Panc1 (cell line): ENCODE results near the gene ACTL7A. TPM values are rescaled to one million over a fixed set of nuclear protein-coding genes. Genes with fewer than 3 reads are reported as not detected.

Source experiments
- ATAC-seq: fragments of 200-7000 bp; cut with Tn5 transposase; 2 replicates; pipeline ENCODE4 v1.9.1; 2020; ENCODE audit warnings: mild to moderate bottlenecking, moderate library complexity
- BruUV-seq: library from RNA; stranded (reverse); fragments of 400-500 nt; replicated peaks from 2 replicates; lab custom pipeline; 2021; lab: Mats Ljungman, UMichigan
- CTCF ChIA-PET: fragments of 300-600 bp; sonication (Branson Sonifier 250); formaldehyde crosslinking; loops from one replicate; lab custom pipeline; 2022; ENCODE audit warnings: antibody characterized with exemption; lab: Charles Lee
- POLR2A ChIA-PET: fragments of 300-600 bp; sonication (Branson Sonifier 250); formaldehyde crosslinking; loops from one replicate; lab custom pipeline; 2022; ENCODE audit warnings: antibody characterized with exemption; lab: Charles Lee
- DNase-seq: peaks from one replicate; pipeline ENCODE4 v3.0.0-alpha.2; 2010; ENCODE audit warnings: low read depth, low spot score
- H3K27ac ChIP-seq: 2 replicates; pipeline ENCODE4 v1.5.1; 2011; ENCODE audit warnings: mild to moderate bottlenecking, low read length, inconsistent platforms
- H3K27me3 ChIP-seq: fragments of 200-500 bp; sonication (Bioruptor generic); 2 replicates; pipeline ENCODE4 v1.6.0; 2014; ENCODE audit warnings: low read length, inconsistent platforms; ENCODE audit not compliant: control insufficient read depth, insufficient read depth
- H3K36me3 ChIP-seq: fragments of 200-500 bp; sonication (Bioruptor generic); 2 replicates; pipeline ENCODE4 v1.5.1; 2014; ENCODE audit warnings: inconsistent platforms, mild to moderate bottlenecking, low read length, moderate library complexity; ENCODE audit not compliant: control insufficient read depth, insufficient read depth
- H3K4me1 ChIP-seq: 2 replicates; pipeline ENCODE4 v1.5.1; 2011; ENCODE audit warnings: inconsistent platforms, mild to moderate bottlenecking, low read length, moderate library complexity; ENCODE audit not compliant: control insufficient read depth, insufficient read depth
- H3K4me3 ChIP-seq, 2 experiments: 2 replicates each; pipeline ENCODE4 v1.5.1; 2011 to 2012; ENCODE audit warnings: low read depth in 2 of 2, low read length in 2 of 2, mild to moderate bottlenecking in 2 of 2, inconsistent platforms in 1 of 2, moderate library complexity in 1 of 2
- H3K9me3 ChIP-seq: fragments of 200-500 bp; sonication (Bioruptor generic); 2 replicates; pipeline ENCODE4 v1.5.1; 2014; ENCODE audit warnings: low read depth, mild to moderate bottlenecking, inconsistent platforms, low read length, moderate library complexity; ENCODE audit not compliant: control insufficient read depth, insufficient read depth
- CTCF ChIP-seq: fragments of 450-650 bp; IDR thresholded peaks from 2 replicates; pipeline ENCODE4 v1.5.1; 2017; ENCODE audit warnings: mild to moderate bottlenecking
- POLR2AphosphoS5 ChIP-seq: IDR thresholded peaks from 2 replicates; pipeline ENCODE4 v1.6.1; 2012; ENCODE audit warnings: mild to moderate bottlenecking, low read depth, low read length, moderate library complexity
- REST ChIP-seq, 2 experiments: IDR thresholded peaks; 2 replicates each; pipeline ENCODE4 v1.6.1; 2011 to 2012; ENCODE audit warnings: low read depth in 2 of 2, control low read depth in 1 of 2, low read length in 1 of 2, mild to moderate bottlenecking in 1 of 2, moderate library complexity in 1 of 2; ENCODE audit not compliant: insufficient read depth in 1 of 2
- SIN3A ChIP-seq: IDR thresholded peaks from 2 replicates; pipeline ENCODE4 v1.6.1; 2012; ENCODE audit warnings: low read depth, mild to moderate bottlenecking, low read length, moderate library complexity, borderline replicate concordance; ENCODE audit not compliant: insufficient read depth
- TCF7L2 ChIP-seq: IDR thresholded peaks from 2 replicates; pipeline ENCODE4 v1.6.1; 2011; ENCODE audit warnings: mild to moderate bottlenecking, low read depth, low read length, inconsistent platforms
- in situ Hi-C: cut with HindIII; loops from 2 replicates; pipeline ENCODE4 v1.10.0; 2016; ENCODE audit warnings: low sequenced_read_pairs, low pct_unique_long_range_greater_than_20kb
- intact Hi-C: fragments of 100-400 bp; cut with micrococcal nuclease; formaldehyde crosslinking; loops from one replicate; pipeline ENCODE4 v1.10.0; 2022; ENCODE audit not compliant: unreplicated experiment
- total RNA-seq: library from RNA; stranded (reverse); gene quantifications from one replicate; pipeline ENCODE4 v1.2.1, GENCODE V29; 2021; ENCODE audit not compliant: unreplicated experiment

ACTL7A gene
- total RNA-seq, 1 experiment from 2014 or later, result not detected

GRCh38 chr9:108855529-108855886, 6.6 kb upstream of the ACTL7A start:
- DNase-seq (no peak), ATAC-seq (no peak)
- BruUV-seq, result no TSS peak
- H3K36me3 ChIP-seq, result no peaks in the 10 kb centered on the region
- in situ Hi-C loops (no loop called here), intact Hi-C loops (no loop called here)
- H3K27ac ChIP-seq, result no peak overlapping the region
- H3K4me3 ChIP-seq, result no peak overlapping the region
- ChIA-PET POLR2A (no interaction called here), CTCF (no interaction called here)
- TF ChIP-seq POLR2AphosphoS5, result no peak
- H3K9me3 ChIP-seq, result no peaks in the 10 kb centered on the region
- H3K27me3 ChIP-seq, result no peaks in the 10 kb centered on the region
- H3K4me1 ChIP-seq, result no peaks in the 10 kb centered on the region

- CTCF ChIA-PET, result no interaction called here
- no peak for ATAC-seq
- Histone ChIP-seq H3K27me3 (no peaks in the 10 kb centered on the region), H3K4me3 (no peak within 1 kb of the TSS), H3K9me3 (no peaks in the 10 kb centered on the region), H3K4me1 (no peaks in the 10 kb centered on the region), H3K27ac (no peak within 1 kb of the TSS), H3K36me3 (no peaks in the 10 kb centered on the region)
- TF ChIP-seq CTCF (no peak), REST (IDR thresholded peaks at IDR 0.05; ENCODE audit: insufficient read depth in 1 of 2, low read depth in 2 of 2, low read length in 1 of 2) (no peak), SIN3A (no peak), TCF7L2 (no peak), POLR2AphosphoS5 (no peak)
- POLR2A ChIA-PET, result no interaction called here
- intact Hi-C loops, result no loop called here
- no peak for DNase-seq
- BruUV-seq, result no TSS peak
- in situ Hi-C loops, result no loop called here
Measured at GRCh38 chr9:108855888-108856287, 6.2 kb upstream of the ACTL7A start, which contains the start of gene ACTL7B. Gene ACTL7B, minus strand, starts transcription at chr9:108855986. Its CDS starts 56 bp downstream, at chr9:108855930.

GRCh38 chr9:108857572-108857971, 4.5 kb upstream of the ACTL7A start:
- Histone ChIP-seq H3K36me3 (no peaks in the 10 kb centered on the region), H3K27ac (no peak overlapping the region), H3K9me3 (no peaks in the 10 kb centered on the region), H3K4me3 (no peak overlapping the region), H3K27me3 (no peaks in the 10 kb centered on the region), H3K4me1 (no peaks in the 10 kb centered on the region)
- BruUV-seq, result no TSS peak
- CTCF ChIA-PET, result no interaction called here
- TF ChIP-seq TCF7L2 (no peak), POLR2AphosphoS5 (no peak), REST (IDR thresholded peaks at IDR 0.05; ENCODE audit: insufficient read depth in 1 of 2, low read depth in 2 of 2, low read length in 1 of 2) (no peak), SIN3A (no peak), CTCF (no peak)
- POLR2A ChIA-PET, result no interaction called here
- DNase-seq (no peak), ATAC-seq (no peak)
- intact Hi-C loops, result no loop called here
- in situ Hi-C loops, result no loop called here
